Stimulated activated CD8-positive, alpha-beta memory T cell treated with anti-CD3 and anti-CD28 coated beads, Interleukin-7, amount 100 ng/mL, for 24 hours (primary cell): ENCODE measurements around the gene ADAM21.
"Not testable (repeated sequence)": the region's sequence is repeated elsewhere in the genome, so short reads cannot be mapped to it uniquely, and the experiment has no call there.

Experiments
- DNase-seq: peaks from one replicate; pipeline ENCODE4 v3.0.0-alpha.2; 2020; ENCODE audit warnings: low read depth

Gene ADAM21

DNA sequence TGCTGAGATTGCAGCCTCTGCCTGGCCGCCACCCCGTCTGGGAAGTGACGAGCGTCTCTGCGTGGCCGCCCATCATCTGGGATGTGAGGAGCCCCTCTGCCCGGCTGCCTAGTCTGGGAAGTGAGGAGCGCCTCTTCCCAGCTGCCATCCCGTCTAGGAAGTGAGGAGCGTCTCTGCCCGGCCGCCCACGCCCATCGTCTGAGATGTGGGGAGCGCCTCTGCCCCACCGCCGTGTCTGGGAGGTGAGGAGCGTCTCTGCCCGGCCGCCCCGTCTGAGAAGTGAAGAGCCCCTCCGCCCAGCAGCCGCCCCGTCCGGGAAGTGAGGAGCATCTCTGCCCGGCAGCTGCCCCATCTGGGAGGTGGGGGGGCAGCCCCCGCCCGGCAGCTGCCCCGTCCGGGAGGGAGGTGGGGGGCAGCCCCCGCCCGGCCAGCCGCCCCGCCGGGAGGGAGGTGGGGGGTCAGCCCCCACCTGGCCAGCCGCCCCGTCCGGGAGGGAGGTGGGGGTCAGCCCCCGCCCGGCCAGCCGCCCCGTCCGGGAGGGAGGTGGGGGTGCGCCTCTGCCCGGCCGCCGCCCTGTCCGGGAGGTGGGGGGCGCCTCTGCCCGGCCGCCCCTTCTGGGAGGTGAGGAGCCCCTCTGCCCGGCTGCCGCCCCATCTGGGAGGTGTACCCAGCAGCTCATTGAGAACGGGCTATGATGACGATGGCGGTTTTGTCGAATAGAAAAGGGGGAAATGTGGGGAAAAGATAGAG is 25.6 kb downstream of the ADAM21 start:
- DNase-seq, result not testable (repeated sequence)

DNA sequence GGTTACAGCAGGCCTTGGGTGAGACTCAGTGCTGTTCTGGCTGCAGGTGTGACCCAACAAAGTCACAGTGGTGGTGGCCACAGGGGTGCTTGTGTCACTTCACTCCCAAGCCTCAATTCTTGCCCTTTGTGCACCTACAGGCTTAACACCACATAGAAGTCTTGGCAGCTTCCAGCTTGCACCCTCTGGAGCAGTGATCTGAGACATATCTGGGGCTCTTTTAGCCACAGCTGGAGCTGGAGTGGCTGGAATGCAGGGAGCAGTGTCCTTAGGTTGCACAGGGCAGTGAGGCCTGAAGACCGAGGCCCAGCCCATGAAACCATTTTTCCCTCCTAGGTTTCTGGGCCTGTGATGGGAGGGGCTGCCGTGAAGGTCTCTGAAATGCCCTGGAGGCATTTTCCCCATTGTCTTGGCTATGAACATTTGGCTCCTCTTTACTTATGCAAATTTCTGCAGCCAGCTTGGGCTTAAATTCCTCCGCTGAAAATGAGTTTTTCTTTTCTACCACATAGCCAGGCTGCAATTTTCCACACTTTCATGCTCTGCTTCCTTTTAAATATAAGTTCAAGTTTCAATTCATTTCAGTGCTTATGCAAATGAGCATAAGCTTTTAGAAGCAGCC is 37.7 kb downstream of the ADAM21 start:
- no peak for DNase-seq

DNA sequence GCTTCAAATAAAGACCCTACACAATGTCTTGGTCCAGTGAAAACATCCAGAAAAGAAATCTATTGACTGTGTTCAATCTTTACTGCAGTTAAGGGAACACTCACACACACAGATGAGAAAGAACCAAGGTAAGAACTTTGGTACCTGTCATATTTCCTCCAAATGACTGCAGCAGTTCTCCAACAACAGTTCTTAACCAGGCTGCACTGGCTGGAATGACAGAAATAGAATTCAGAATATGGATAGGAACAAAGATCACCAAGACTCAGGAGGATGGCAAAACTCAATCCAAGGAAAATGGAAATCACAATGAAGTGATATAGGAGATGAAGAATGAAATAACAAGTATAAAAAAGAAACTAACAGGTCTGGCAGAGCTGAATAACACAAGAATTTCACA is 46.2 kb downstream of the ADAM21 start:
- DNase-seq, result no peak
